ENCODE results near the gene DUSP16.

DNA sequence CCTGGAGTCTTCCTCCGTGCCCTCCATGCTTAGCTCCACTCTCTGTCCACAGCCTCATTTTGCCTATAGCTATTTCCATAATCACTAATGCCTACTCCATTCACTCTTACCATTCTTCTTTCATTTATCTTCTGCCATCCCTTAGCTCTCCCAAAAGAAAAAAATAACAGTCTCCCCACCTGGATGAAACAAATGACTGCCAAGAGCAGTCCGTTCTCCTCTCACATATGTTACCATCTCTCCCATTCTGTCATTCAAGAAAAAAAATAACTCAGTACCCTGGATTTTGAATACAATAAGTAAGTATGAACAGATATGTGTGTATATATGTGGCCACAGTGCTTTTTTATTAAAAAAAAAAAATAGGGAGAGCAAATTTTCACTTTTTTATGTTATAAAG lies 13.2 kb downstream of the DUSP16 start:
- TF ChIP-seq KAT7 (CRISPR knock-in tag; IDR thresholded peaks at IDR 0.05; ENCODE audit: borderline replicate concordance) (no peak), MYBL2 (CRISPR knock-in tag; IDR thresholded peaks at IDR 0.05) (no peak)
- TF ChIP-seq, protein P1, sequence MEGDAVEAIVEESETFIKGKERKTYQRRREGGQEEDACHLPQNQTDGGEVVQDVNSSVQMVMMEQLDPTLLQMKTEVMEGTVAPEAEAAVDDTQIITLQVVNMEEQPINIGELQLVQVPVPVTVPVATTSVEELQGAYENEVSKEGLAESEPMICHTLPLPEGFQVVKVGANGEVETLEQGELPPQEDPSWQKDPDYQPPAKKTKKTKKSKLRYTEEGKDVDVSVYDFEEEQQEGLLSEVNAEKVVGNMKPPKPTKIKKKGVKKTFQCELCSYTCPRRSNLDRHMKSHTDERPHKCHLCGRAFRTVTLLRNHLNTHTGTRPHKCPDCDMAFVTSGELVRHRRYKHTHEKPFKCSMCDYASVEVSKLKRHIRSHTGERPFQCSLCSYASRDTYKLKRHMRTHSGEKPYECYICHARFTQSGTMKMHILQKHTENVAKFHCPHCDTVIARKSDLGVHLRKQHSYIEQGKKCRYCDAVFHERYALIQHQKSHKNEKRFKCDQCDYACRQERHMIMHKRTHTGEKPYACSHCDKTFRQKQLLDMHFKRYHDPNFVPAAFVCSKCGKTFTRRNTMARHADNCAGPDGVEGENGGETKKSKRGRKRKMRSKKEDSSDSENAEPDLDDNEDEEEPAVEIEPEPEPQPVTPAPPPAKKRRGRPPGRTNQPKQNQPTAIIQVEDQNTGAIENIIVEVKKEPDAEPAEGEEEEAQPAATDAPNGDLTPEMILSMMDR (IDR thresholded peaks at IDR 0.05) = no peak

Data from WTC11 (cell line).